ENCODE data around the gene ABHD12. TPM values are rescaled to one million over a fixed set of nuclear protein-coding genes. Genes with fewer than 3 reads are reported as not detected.
A peak's percentile ranks its signal among the peaks of the same experiment; 100 is the strongest.

Gene ABHD12
- total RNA-seq, 2 donors from 2014 or later, result 48.2 to 52.7 TPM

DNA sequence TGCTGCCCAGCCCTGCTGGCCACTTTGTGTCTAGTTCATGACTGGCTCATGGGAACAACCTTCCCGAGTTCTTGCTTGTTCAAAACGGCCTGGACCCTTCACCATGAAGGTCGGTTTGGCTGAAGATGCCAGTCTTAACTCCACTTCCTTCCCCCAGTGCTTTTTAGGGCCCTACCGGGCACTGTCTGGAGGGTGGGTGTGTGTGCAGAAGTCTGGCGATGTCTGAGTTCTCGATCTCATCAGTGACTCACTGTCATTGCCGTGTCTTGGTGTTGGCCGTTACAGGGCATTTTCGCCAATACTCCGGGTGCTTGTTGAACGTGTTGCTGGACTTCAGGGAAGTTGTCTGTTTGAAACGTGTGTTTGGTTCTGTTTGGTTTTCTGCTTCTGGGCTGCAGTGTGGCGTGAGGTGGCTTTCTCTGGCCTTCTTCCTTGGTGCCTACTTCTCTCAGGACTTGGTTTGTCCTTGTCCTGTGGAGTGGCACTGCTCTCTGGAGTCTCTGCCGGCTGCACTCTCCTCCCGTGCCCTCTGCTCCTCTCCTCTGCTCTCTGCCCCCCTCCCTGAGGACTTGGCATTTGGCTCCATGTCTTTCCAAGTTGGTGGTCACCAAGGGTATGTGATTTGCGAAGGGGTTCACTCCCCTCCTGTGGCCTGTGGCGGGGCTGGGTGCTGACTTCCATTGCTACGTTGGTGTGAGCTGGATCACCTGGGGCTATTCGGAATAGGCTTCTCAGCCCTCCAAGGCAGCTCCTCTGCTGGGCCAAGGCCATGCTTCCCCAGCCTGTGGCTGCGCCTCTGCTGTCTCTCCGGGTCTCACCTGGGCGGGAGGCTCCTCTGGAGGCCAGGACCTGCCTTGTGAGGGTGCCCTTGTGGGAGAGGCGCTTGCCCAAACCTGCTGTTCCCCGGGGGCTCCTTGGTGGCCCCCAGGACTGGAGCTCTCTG, 104.5 kb downstream of the ABHD12 start:
- no peak overlapping the region for H3K4me3 ChIP-seq (ENCODE audit: low read length)
- H3K27ac ChIP-seq (ENCODE audit: low read depth, low read length), result no peak overlapping the region
- no peaks in the 10 kb centered on the region for H3K9me3 Mint-ChIP-seq
- no peaks in the 10 kb centered on the region for H3K4me1 ChIP-seq (ENCODE audit: control insufficient read depth, insufficient read depth, low read length)
- H3K36me3 ChIP-seq (ENCODE audit: control insufficient read depth, insufficient read depth, low read length), result peaks cover 55% of the 10 kb centered on the region
- peak overlapping the region; percentile 69 for H3K27ac Mint-ChIP-seq
- H3K9me3 ChIP-seq (ENCODE audit: control insufficient read depth, low read length), result no peaks in the 10 kb centered on the region
- DNase-seq, result no peak
- TF ChIP-seq, protein P1, sequence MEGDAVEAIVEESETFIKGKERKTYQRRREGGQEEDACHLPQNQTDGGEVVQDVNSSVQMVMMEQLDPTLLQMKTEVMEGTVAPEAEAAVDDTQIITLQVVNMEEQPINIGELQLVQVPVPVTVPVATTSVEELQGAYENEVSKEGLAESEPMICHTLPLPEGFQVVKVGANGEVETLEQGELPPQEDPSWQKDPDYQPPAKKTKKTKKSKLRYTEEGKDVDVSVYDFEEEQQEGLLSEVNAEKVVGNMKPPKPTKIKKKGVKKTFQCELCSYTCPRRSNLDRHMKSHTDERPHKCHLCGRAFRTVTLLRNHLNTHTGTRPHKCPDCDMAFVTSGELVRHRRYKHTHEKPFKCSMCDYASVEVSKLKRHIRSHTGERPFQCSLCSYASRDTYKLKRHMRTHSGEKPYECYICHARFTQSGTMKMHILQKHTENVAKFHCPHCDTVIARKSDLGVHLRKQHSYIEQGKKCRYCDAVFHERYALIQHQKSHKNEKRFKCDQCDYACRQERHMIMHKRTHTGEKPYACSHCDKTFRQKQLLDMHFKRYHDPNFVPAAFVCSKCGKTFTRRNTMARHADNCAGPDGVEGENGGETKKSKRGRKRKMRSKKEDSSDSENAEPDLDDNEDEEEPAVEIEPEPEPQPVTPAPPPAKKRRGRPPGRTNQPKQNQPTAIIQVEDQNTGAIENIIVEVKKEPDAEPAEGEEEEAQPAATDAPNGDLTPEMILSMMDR (conservative IDR thresholded peaks at IDR 0.05), result no peak
- H3K36me3 Mint-ChIP-seq (ENCODE audit: low read depth), result peaks cover 52% of the 10 kb centered on the region
- H3K27me3 Mint-ChIP-seq (ENCODE audit: insufficient read depth), result no peaks in the 10 kb centered on the region
- no peaks in the 10 kb centered on the region for H3K4me1 Mint-ChIP-seq
- no peak overlapping the region for H3K4me3 Mint-ChIP-seq
- 94 to 96% methylated on average over 16 to 24 of the region's 24 CpGs for WGBS, 2 experiments (ENCODE audit: insufficient coverage in 1 of 2, insufficient read length in 1 of 2)
- no peaks in the 10 kb centered on the region for H3K27me3 ChIP-seq (ENCODE audit: control insufficient read depth, insufficient read depth, low read length, poor library complexity, severe bottlenecking)
- no peak overlapping the region for H3K9ac ChIP-seq (ENCODE audit: extremely low read depth, low read length, poor library complexity, severe bottlenecking)

DNA sequence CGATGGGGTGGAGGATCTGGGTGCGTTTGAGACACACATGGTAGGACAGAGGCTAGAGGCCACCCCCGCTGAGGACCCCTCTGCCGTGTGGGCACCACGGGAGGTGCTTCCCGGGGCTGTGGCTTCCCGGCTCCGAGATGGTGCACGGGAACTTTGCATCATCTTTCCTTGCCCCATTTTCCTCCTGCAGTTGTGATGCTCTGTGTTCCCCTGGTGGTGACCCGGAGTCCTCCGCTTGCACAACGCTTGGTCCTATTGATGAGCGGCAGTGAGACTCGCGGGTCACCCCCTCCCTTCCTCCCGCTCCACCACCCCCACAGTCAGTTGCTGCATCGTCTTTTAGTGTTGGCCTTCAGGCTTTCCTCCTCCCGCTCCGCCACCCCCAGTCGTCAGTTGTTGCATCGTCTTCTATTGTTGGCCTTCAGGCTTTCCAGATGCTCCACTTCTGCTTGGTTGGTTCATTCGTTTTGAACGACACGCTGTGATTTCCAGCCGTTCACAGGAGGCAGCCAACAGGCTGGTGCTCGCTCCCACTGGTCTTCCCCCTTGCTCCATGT, 105.5 kb downstream of the ABHD12 start:
- Histone ChIP-seq H3K4me1 (ENCODE audit: control insufficient read depth, insufficient read depth, low read length) (no peaks in the 10 kb centered on the region), H3K27me3 (ENCODE audit: control insufficient read depth, insufficient read depth, low read length, poor library complexity, severe bottlenecking) (no peaks in the 10 kb centered on the region), H3K36me3 (ENCODE audit: control insufficient read depth, insufficient read depth, low read length) (peaks cover 58% of the 10 kb centered on the region), H3K9ac (ENCODE audit: extremely low read depth, low read length, poor library complexity, severe bottlenecking) (no peak overlapping the region), H3K27ac (ENCODE audit: low read depth, low read length) (peak overlapping the region; percentile 44), H3K4me3 (ENCODE audit: low read length) (no peak overlapping the region), H3K9me3 (ENCODE audit: control insufficient read depth, low read length) (no peaks in the 10 kb centered on the region)
- H3K9me3 Mint-ChIP-seq, result no peaks in the 10 kb centered on the region
- TF ChIP-seq, protein P1 (conservative IDR thresholded peaks at IDR 0.05), result peak; percentile 55
- H3K4me1 Mint-ChIP-seq, result no peaks in the 10 kb centered on the region
- peaks cover 56% of the 10 kb centered on the region for H3K36me3 Mint-ChIP-seq (ENCODE audit: low read depth)
- no peaks in the 10 kb centered on the region for H3K27me3 Mint-ChIP-seq (ENCODE audit: insufficient read depth)
- 92% methylated on average over 20 to 26 of the region's 26 CpGs for WGBS, 2 experiments (ENCODE audit: insufficient coverage in 1 of 2, insufficient read length in 1 of 2)
- no peak overlapping the region for H3K4me3 Mint-ChIP-seq
- DNase-seq, result peak; percentile 71
- no peak overlapping the region for H3K27ac Mint-ChIP-seq

DNA sequence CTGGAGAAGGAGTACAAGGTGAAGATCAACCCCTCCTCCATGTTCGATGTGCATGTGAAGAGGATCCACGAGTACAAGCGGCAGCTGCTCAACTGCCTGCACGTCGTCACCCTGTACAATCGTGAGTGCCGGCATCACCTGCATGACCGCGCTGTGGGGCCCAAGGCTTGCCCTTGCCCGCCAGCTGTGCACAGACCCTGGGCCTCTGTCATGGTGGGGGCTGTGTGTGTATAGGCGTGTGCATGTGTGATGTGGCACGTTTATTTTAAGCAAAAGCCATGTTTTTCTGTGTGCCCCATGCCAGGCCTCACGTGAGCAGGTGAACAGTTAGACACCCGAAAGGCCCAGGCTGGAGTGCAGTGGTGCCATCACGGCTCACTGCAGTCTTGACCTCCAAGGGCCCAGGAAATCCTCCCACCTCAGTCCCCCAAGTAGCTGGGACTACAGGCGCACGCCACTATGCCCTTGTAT, 106.5 kb downstream of the ABHD12 start:
- Mint-ChIP-seq H3K36me3 (ENCODE audit: low read depth) (peaks cover 57% of the 10 kb centered on the region), H3K9me3 (no peaks in the 10 kb centered on the region)

More for the DNA sequence above, 106.5 kb downstream of the ABHD12 start:
- WGBS, 2 experiments (ENCODE audit: insufficient coverage in 1 of 2, insufficient read length in 1 of 2), result 97 to 100% methylated on average over 9 to 17 of the region's 17 CpGs
- TF ChIP-seq, protein P1 (conservative IDR thresholded peaks at IDR 0.05), result no peak
- no peaks in the 10 kb centered on the region for H3K4me1 Mint-ChIP-seq
- no peak overlapping the region for H3K4me3 ChIP-seq (ENCODE audit: low read length)
- H3K4me1 ChIP-seq (ENCODE audit: control insufficient read depth, insufficient read depth, low read length), result no peaks in the 10 kb centered on the region
- H3K9me3 ChIP-seq (ENCODE audit: control insufficient read depth, low read length), result no peaks in the 10 kb centered on the region
- H3K4me3 Mint-ChIP-seq, result no peak overlapping the region
- DNase-seq, result no peak
- no peaks in the 10 kb centered on the region for H3K27me3 Mint-ChIP-seq (ENCODE audit: insufficient read depth)
- H3K36me3 ChIP-seq (ENCODE audit: control insufficient read depth, insufficient read depth, low read length), result peaks cover 68% of the 10 kb centered on the region
- H3K9ac ChIP-seq (ENCODE audit: extremely low read depth, low read length, poor library complexity, severe bottlenecking), result no peak overlapping the region
- H3K27me3 ChIP-seq (ENCODE audit: control insufficient read depth, insufficient read depth, low read length, poor library complexity, severe bottlenecking), result no peaks in the 10 kb centered on the region
- H3K27ac Mint-ChIP-seq, result no peak overlapping the region
- no peak overlapping the region for H3K27ac ChIP-seq (ENCODE audit: low read depth, low read length)
